Ammon's horn (tissue), 1 donor: ENCODE measurements around the gene FKBP14.

Experiments used
- DNase-seq: peaks from one replicate; pipeline ENCODE4 v3.0.0-alpha.2; 2016; ENCODE audit warnings: low spot score

Gene FKBP14

GRCh38 chr7:30026229-30027064, at the start of gene FKBP14:
Gene FKBP14 (minus strand): TSS chr7:30026702. CDS start chr7:30026508, 194 bp downstream.
- peak; percentile 98 for DNase-seq

GRCh38 chr7:30074422-30075030, 48.0 kb upstream of the FKBP14 start:
- peak; percentile 43 for DNase-seq

- no peak for DNase-seq
These were observed 46.2 kb upstream of the FKBP14 start for GRCh38 chr7:30072735-30073134.

GRCh38 chr7:30070052-30070451, 43.5 kb upstream of the FKBP14 start:
- no peak for DNase-seq

GRCh38 chr7:30069096-30069867, 42.8 kb upstream of the FKBP14 start:
- no peak for DNase-seq

- no peak for DNase-seq
These were observed 41.6 kb upstream of the FKBP14 start for GRCh38 chr7:30068117-30068516.

GRCh38 chr7:30066687-30067086, 40.2 kb upstream of the FKBP14 start:
- DNase-seq: no peak

GRCh38 chr7:30065746-30066145, 39.2 kb upstream of the FKBP14 start:
- DNase-seq: no peak

GRCh38 chr7:30062587-30062986, 36.1 kb upstream of the FKBP14 start:
- DNase-seq: peak; percentile 51

GRCh38 chr7:30061786-30062185, 35.3 kb upstream of the FKBP14 start:
- DNase-seq: peak; percentile 12

GRCh38 chr7:30057741-30058140, 31.2 kb upstream of the FKBP14 start:
- DNase-seq: no peak

GRCh38 chr7:30053068-30053467, 26.6 kb upstream of the FKBP14 start:
- DNase-seq: no peak

GRCh38 chr7:30049173-30049572, 22.7 kb upstream of the FKBP14 start:
- no peak for DNase-seq

- no peak for DNase-seq
These were observed 22.1 kb upstream of the FKBP14 start for GRCh38 chr7:30048582-30048981.

GRCh38 chr7:30047124-30047523, 20.6 kb upstream of the FKBP14 start:
- no peak for DNase-seq

- DNase-seq: no peak
These were observed 19.7 kb upstream of the FKBP14 start for GRCh38 chr7:30046127-30046770.

- DNase-seq: no peak
These were observed 15.2 kb upstream of the FKBP14 start for GRCh38 chr7:30041526-30042269.

GRCh38 chr7:30040938-30041337, 14.4 kb upstream of the FKBP14 start:
- DNase-seq: no peak

GRCh38 chr7:30038196-30038980, 11.9 kb upstream of the FKBP14 start:
- DNase-seq: no peak

- DNase-seq: no peak
These were observed 9.7 kb upstream of the FKBP14 start for GRCh38 chr7:30036220-30036619.

GRCh38 chr7:30034501-30034900, 8.0 kb upstream of the FKBP14 start:
- no peak for DNase-seq
